ENCODE measurements around the gene ZSCAN16.
A peak's percentile ranks its signal among the peaks of the same experiment; 100 is the strongest.
"Not testable (repeated sequence)": the region's sequence is repeated elsewhere in the genome, so short reads cannot be mapped to it uniquely, and the experiment has no call there.

Gene ZSCAN16

DNA sequence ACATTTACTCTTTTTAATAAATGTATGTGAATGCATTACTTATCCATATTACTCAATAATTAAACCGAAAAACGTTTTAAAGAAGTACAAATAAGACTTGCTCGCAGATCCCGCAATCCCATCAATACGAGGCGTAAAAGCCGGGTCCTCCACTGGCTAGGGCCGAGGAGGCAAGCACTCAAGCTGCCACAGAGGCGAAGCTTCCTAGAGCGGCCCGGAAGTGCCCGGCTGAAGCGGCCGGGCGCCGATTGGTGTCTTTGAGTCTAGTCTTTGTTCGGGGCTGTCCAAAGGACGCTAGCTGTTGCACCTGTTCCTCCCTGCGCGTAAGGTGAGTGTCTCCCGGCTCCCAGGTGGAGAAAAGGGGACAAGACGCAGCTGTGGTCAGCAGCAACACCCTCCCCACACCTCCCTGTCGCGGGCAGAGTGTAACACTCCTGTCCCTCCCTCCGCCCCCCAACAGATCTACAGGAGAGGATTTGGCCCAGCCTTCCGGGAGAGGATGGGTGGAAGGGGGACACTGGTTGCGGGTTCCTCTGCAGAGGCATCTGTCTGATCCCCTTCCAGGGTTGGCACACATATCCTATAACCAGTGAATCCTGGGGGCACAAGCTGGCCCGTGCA is at the start of gene ZSCAN16:
Gene ZSCAN16 (plus strand): TSS at position 260 of the 621 bp plus-strand sequence. CDS start 835 bp downstream, outside the sequence.
- DNase-seq (ENCODE audit: extremely low read depth, insufficient read length): peak; percentile 86
- H3K4me3 ChIP-seq (replicated peaks; ENCODE audit: low read depth, low read length): peak within 1 kb of the TSS; percentile 92

GRCh38 chr6:28078050-28078449 is 46.4 kb upstream of the ZSCAN16 start:
- no peak overlapping the region for H3K4me3 ChIP-seq (replicated peaks; ENCODE audit: low read depth, low read length)
- H3K27me3 ChIP-seq (replicated peaks; ENCODE audit: control insufficient read depth, insufficient read depth, low read length): no peaks in the 10 kb centered on the region
- TF ChIP-seq, protein P1, sequence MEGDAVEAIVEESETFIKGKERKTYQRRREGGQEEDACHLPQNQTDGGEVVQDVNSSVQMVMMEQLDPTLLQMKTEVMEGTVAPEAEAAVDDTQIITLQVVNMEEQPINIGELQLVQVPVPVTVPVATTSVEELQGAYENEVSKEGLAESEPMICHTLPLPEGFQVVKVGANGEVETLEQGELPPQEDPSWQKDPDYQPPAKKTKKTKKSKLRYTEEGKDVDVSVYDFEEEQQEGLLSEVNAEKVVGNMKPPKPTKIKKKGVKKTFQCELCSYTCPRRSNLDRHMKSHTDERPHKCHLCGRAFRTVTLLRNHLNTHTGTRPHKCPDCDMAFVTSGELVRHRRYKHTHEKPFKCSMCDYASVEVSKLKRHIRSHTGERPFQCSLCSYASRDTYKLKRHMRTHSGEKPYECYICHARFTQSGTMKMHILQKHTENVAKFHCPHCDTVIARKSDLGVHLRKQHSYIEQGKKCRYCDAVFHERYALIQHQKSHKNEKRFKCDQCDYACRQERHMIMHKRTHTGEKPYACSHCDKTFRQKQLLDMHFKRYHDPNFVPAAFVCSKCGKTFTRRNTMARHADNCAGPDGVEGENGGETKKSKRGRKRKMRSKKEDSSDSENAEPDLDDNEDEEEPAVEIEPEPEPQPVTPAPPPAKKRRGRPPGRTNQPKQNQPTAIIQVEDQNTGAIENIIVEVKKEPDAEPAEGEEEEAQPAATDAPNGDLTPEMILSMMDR (IDR thresholded peaks at IDR 0.05; ENCODE audit: insufficient read depth, low read length, poor library complexity, severe bottlenecking): no peak
- H3K36me3 ChIP-seq (ENCODE audit: control insufficient read depth, insufficient read depth, low read length): no peaks in the 10 kb centered on the region
- DNase-seq (ENCODE audit: extremely low read depth, insufficient read length): no peak

More for the DNA sequence above, at the start of gene ZSCAN16:
- TF ChIP-seq, protein P1 (IDR thresholded peaks at IDR 0.05; ENCODE audit: insufficient read depth, low read length, poor library complexity, severe bottlenecking): no peak
- Histone ChIP-seq H3K36me3 (ENCODE audit: control insufficient read depth, insufficient read depth, low read length) (peaks cover 3% of the 10 kb centered on the region), H3K27me3 (replicated peaks; ENCODE audit: control insufficient read depth, insufficient read depth, low read length) (no peaks in the 10 kb centered on the region)

DNA sequence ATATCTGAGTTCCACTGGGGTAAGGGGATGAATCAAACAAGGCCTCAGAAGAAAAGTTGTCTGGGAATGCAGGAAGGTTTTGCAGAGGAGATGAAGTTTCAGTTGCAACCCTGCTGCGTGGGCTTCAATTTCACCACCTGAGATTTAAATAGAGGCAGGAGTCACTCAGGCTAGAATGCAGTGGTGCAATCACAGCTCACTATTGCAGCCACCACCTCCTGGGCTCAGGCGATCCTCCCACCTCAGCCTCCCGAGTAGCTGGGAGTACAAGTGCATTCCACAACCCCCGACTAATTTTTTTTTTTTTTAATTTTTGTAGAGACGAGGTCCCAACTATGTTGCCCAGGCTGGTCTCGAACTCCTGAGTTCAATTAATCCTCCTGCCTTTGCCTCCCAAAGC is 45.6 kb upstream of the ZSCAN16 start:
- Histone ChIP-seq H3K4me3 (replicated peaks; ENCODE audit: low read depth, low read length) (no peak overlapping the region), H3K27me3 (replicated peaks; ENCODE audit: control insufficient read depth, insufficient read depth, low read length) (no peaks in the 10 kb centered on the region), H3K36me3 (ENCODE audit: control insufficient read depth, insufficient read depth, low read length) (no peaks in the 10 kb centered on the region)
- TF ChIP-seq, protein P1 (IDR thresholded peaks at IDR 0.05; ENCODE audit: insufficient read depth, low read length, poor library complexity, severe bottlenecking): no peak
- DNase-seq (ENCODE audit: extremely low read depth, insufficient read length): no peak

- H3K27me3 ChIP-seq (replicated peaks; ENCODE audit: control insufficient read depth, insufficient read depth, low read length); H3K36me3 ChIP-seq (ENCODE audit: control insufficient read depth, insufficient read depth, low read length); DNase-seq (ENCODE audit: extremely low read depth, insufficient read length): not testable (repeated sequence)
- H3K4me3 ChIP-seq (replicated peaks; ENCODE audit: low read depth, low read length): peak within 1 kb of the TSS; percentile 78
Observed at GRCh38 chr6:28080381-28080630, 44.1 kb upstream of the ZSCAN16 start, which contains the start of gene ZNF165. TSS of gene ZNF165 (plus strand) at chr6:28080568. CDS start at chr6:28085481, 4,913 bp downstream.

DNA sequence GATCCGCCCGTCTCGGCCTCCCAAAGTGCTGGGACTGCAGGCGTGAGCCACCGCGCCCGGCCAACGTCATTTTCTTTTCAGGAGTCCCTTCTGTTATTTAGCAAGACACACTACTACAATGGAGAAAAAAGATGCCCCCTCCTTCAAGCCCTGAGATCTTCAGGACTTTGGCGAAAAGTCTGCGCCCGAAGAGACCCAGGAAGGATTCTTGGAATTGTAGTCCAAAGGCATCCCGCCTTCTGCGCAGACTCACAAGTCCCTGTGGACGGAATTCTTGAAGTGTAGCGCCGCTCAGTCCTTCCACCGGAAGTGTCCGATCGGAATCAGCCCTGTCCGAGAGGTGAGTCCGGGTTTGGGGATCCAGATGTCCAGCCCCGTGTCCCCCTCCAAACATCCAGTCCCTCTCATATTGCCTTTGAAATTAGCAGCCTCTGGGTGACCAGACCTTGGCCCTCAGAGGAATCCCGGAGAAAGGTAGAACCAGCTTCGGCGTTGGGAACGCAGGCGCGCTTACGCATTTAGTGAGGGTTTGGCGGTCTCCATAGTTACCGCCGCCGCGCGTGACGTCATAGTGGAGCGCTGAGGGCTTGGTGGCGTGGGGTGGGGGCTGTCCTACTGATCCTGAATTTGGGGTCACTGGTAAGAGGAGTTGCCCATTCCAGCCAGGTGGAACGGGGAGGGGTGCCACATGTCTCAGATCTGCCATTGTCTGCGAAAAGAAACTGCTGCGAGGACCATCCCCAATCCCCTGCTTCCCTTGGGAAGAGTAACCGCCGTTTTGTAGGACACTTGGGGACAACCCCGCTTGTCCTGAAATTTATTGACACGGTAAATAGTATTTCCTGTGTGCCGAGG is 43.6 kb upstream of the ZSCAN16 start:
- DNase-seq (ENCODE audit: extremely low read depth, insufficient read length): peak; percentile 90
- TF ChIP-seq, protein P1 (IDR thresholded peaks at IDR 0.05; ENCODE audit: insufficient read depth, low read length, poor library complexity, severe bottlenecking): no peak
- Histone ChIP-seq H3K36me3 (ENCODE audit: control insufficient read depth, insufficient read depth, low read length) (no peaks in the 10 kb centered on the region), H3K4me3 (replicated peaks; ENCODE audit: low read depth, low read length) (peak overlapping the region; percentile 78), H3K27me3 (replicated peaks; ENCODE audit: control insufficient read depth, insufficient read depth, low read length) (no peaks in the 10 kb centered on the region)

DNA sequence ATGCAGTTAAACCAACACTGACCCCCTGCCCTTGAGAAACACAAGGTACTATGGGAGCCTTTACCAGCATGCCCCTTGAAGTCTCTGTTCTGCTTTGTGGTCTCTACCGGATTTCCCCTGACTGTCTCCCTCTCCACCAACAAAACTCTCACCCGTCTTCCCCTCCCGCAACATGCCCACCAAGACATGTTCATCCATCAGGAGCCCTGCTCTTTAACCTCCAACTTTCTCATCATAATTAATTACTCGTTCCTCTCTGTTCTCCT is 43.0 kb upstream of the ZSCAN16 start:
- Histone ChIP-seq H3K4me3 (replicated peaks; ENCODE audit: low read depth, low read length) (peak overlapping the region; percentile 78), H3K36me3 (ENCODE audit: control insufficient read depth, insufficient read depth, low read length) (no peaks in the 10 kb centered on the region), H3K27me3 (replicated peaks; ENCODE audit: control insufficient read depth, insufficient read depth, low read length) (no peaks in the 10 kb centered on the region)
- no peak for DNase-seq (ENCODE audit: extremely low read depth, insufficient read length)
- TF ChIP-seq, protein P1 (IDR thresholded peaks at IDR 0.05; ENCODE audit: insufficient read depth, low read length, poor library complexity, severe bottlenecking): no peak
